GM10248 (cell line): Measurements from ENCODE around the gene GYS2.

ENCODE experiments used
- CTCF ChIA-PET: fragments of 300-600 bp; sonication (Branson Sonifier 250); formaldehyde crosslinking; extraction: SDS; loops from one replicate; lab custom pipeline; 2021; ENCODE audit warnings: antibody characterized with exemption; lab: Yijun Ruan, JAX
- POLR2A ChIA-PET: fragments of 350-650 bp; sonication (Branson Sonifier 250); formaldehyde crosslinking; extraction: SDS; loops from one replicate; lab custom pipeline; 2020; ENCODE audit warnings: antibody characterized with exemption; lab: Yijun Ruan, JAX
- DNase-seq: peaks from one replicate; pipeline ENCODE4 v3.0.0; 2012; ENCODE audit errors: extremely low spot score
- CTCF ChIP-seq: IDR thresholded peaks from 2 replicates; pipeline ENCODE4 v1.5.1; 2012; ENCODE audit warnings: mild to moderate bottlenecking, low read depth; ENCODE audit errors: extremely low read depth, missing control alignments, control extremely low read depth

Gene GYS2

GRCh38 chr12:21507849-21508248 lies 96.8 kb downstream of the GYS2 start:
- DNase-seq: no peak
- ChIA-PET CTCF (interaction anchor here (1.9 kb wide), 1 partner anchor 14 kb away, joined by 5 read pairs; no protein-coding TSS in a partner anchor), POLR2A (no interaction called here)
- no peak for TF ChIP-seq CTCF

- TF ChIP-seq CTCF: no peak
- CTCF ChIA-PET: interaction anchor here (1.4 kb wide), 1 partner anchor 10 kb away, joined by 3 read pairs; no protein-coding TSS in a partner anchor
- POLR2A ChIA-PET: no interaction called here
- no peak for DNase-seq
These were observed 98.8 kb downstream of the GYS2 start for GRCh38 chr12:21505888-21506287.

GRCh38 chr12:21502872-21503271 lies 101.8 kb downstream of the GYS2 start:
- no peak for TF ChIP-seq CTCF
- ChIA-PET CTCF (interaction anchor here (1.7 to 2.0 kb wide), 2 partner anchors 9 to 10 kb away, joined by 3 to 4 read pairs; no protein-coding TSS in a partner anchor), POLR2A (no interaction called here)
- DNase-seq: no peak

- DNase-seq: peak; percentile 23
- TF ChIP-seq CTCF: no peak
- CTCF ChIA-PET: interaction anchor here (1.1 to 2.0 kb wide), 4 partner anchors 10 to 178 kb away, joined by 3 to 4 read pairs (median 3); no protein-coding TSS in a partner anchor
- POLR2A ChIA-PET: interaction anchor here (0.9 to 1.0 kb wide), 2 partner anchors 8 to 10 kb away, joined by 3 read pairs; no protein-coding TSS in a partner anchor
These were observed 102.5 kb downstream of the GYS2 start for GRCh38 chr12:21502164-21502496.

GRCh38 chr12:21501258-21502163 lies 103.1 kb downstream of the GYS2 start, which contains the start of the genes GOLT1B and RECQL:
GOLT1B (plus strand) TSS chr12:21501789; CDS start chr12:21501924, 135 bp downstream.
RECQL (minus strand) TSS chr12:21501635; CDS start chr12:21499570, 2,065 bp downstream.
- POLR2A ChIA-PET: interaction anchor here (0.8 to 1.2 kb wide), 4 partner anchors 8 to 55 kb away, joined by 3 to 4 read pairs (median 3); no protein-coding TSS in a partner anchor
- CTCF ChIA-PET: interaction anchor here (0.6 to 2.1 kb wide), 7 partner anchors 9 to 957 kb away, joined by 3 to 6 read pairs (median 3); no protein-coding TSS in a partner anchor
- DNase-seq: peak; percentile 94
- TF ChIP-seq CTCF: no peak

GRCh38 chr12:21500786-21501257 lies 103.8 kb downstream of the GYS2 start:
- no peak for TF ChIP-seq CTCF
- ChIA-PET CTCF (interaction anchor here (1.1 to 2.1 kb wide), 3 partner anchors 8 to 14 kb away, joined by 3 to 6 read pairs (median 4); no protein-coding TSS in a partner anchor), POLR2A (interaction anchor here (1.2 kb wide), 1 partner anchor 9 kb away, joined by 3 read pairs; no protein-coding TSS in a partner anchor)
- DNase-seq: no peak
